Thoracic aorta (tissue), 2 donors: ENCODE data around the gene AK9. TPM values are rescaled to one million over a fixed set of nuclear protein-coding genes. Genes with fewer than 3 reads are reported as not detected.

ENCODE experiments used
- ATAC-seq: fragments of 150-250 bp; one replicate; pipeline ENCODE4 v1.8.0; 2017; ENCODE audit warnings: low read depth; ENCODE audit not compliant: insufficient number of reproducible peaks, low FRiP score
- DNase-seq: peaks from one replicate; pipeline ENCODE4 v3.0.0-alpha.2; 2020; ENCODE audit warnings: low spot score
- H3K27ac ChIP-seq, 2 donors: fragments of 200-600 bp; sonication (generic); 1 replicate in 1 of 2; 2 replicates in 1 of 2; pipeline ENCODE4 v1.5.1; 2016; ENCODE audit warnings: mild to moderate bottlenecking in 2 of 2, moderate library complexity in 2 of 2
- H3K27me3 ChIP-seq: fragments of 200-600 bp; sonication (generic); replicated peaks from 2 replicates; pipeline ENCODE4 v1.6.0; 2016; ENCODE audit warnings: mild to moderate bottlenecking; ENCODE audit not compliant: insufficient read depth
- H3K36me3 ChIP-seq: fragments of 200-600 bp; sonication (generic); one replicate; pipeline ENCODE4 v1.5.1; 2016
- H3K4me1 ChIP-seq, 2 donors: fragments of 200-600 bp; sonication (generic); 1 replicate in 1 of 2; 2 replicates in 1 of 2; pipeline versions ENCODE4 v1.5.1 to v1.6.0; 2016; ENCODE audit warnings: low read depth in 2 of 2, mild to moderate bottlenecking in 1 of 2; ENCODE audit not compliant: control insufficient read depth in 1 of 2
- H3K4me3 ChIP-seq: fragments of 200-600 bp; sonication (generic); 2 replicates; pipeline ENCODE4 v1.5.1; 2016; ENCODE audit warnings: mild to moderate bottlenecking
- H3K9me3 ChIP-seq: fragments of 200-600 bp; sonication (generic); 2 replicates; pipeline ENCODE4 v1.5.1; 2016
- CTCF ChIP-seq: fragments of 200-600 bp; sonication (generic); IDR thresholded peaks from one replicate; pipeline ENCODE4 v1.5.1; 2019; ENCODE audit warnings: antibody characterized with exemption
- total RNA-seq, 2 donors: library from RNA; depleted of rRNA; stranded (reverse); fragments of >200 nt; gene quantifications; one replicate each; pipeline versions ENCODE4 v1.1.0 to v1.2.3, GENCODE V29; 2016

Gene AK9
- total RNA-seq, 2 donors from 2014 or later, result 12.5 to 12.8 TPM

DNA sequence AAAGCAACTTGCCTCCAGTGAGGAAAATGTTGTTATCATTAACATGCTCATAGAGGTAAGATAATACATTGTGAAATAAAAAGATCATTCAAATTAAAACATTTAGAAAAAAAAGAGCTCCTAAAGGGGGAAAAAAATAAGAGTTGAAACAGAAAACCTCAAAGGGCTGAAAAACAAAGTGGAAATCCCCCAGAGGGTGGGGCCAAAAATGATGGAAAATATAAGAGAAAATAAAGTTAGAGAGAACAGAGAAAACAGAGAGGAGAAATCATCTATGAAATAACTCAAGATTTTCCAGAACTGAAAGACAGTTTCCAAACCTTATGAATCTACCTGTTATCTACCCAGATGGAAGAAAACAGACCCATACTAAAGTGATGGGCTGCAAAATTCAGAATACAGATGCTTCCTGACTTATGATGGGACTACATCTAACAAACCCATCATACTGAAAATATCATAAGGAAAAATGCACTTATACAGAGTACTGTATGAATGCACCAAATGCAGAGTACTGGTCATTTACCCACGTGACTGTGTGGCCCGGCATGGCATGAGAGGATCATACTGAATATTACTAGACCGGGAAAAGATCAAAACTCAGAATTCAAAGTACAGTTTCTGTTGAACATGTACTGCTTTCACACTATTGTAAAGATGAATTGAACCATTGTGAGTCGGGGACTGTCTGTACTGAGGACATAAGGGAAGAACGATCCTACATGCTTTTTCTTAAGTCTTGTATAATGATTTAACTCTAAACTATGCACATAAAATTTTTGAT, 212.0 kb downstream of the AK9 start:
- peaks cover 20% of the 10 kb centered on the region for H3K36me3 ChIP-seq

GRCh38 chr6:109478222-109478805, 212.7 kb downstream of the AK9 start:
- Histone ChIP-seq H3K4me3 (no peak overlapping the region), H3K4me1 (peaks cover 27 to 58% of the 10 kb centered on the region in 2 donors), H3K36me3 (peaks cover 26% of the 10 kb centered on the region), H3K27me3 (no peaks in the 10 kb centered on the region), H3K27ac (no peak overlapping the region), H3K9me3 (no peaks in the 10 kb centered on the region)
- ATAC-seq (no peak), DNase-seq (no peak)
- TF ChIP-seq CTCF, result no peak

More for the DNA sequence above, 212.0 kb downstream of the AK9 start:
- Histone ChIP-seq H3K27me3 (no peaks in the 10 kb centered on the region), H3K4me1 (peaks cover 27 to 62% of the 10 kb centered on the region in 2 donors), H3K4me3 (no peak overlapping the region), H3K9me3 (no peaks in the 10 kb centered on the region), H3K27ac (no peak overlapping the region)
- DNase-seq, result no peak
- no peak for ATAC-seq
- TF ChIP-seq CTCF, result no peak

- H3K4me1 ChIP-seq, result peaks cover 27 to 58% of the 10 kb centered on the region in 2 donors
- no peaks in the 10 kb centered on the region for H3K9me3 ChIP-seq
- no peak overlapping the region for H3K4me3 ChIP-seq
- TF ChIP-seq CTCF, result no peak
- DNase-seq, result no peak
- no peaks in the 10 kb centered on the region for H3K27me3 ChIP-seq
- H3K36me3 ChIP-seq, result peaks cover 29% of the 10 kb centered on the region
- no peak overlapping the region for H3K27ac ChIP-seq
- no peak for ATAC-seq
Measured at GRCh38 chr6:109477725-109478124, 213.3 kb downstream of the AK9 start.

- no peak for DNase-seq
- Histone ChIP-seq H3K4me3 (no peak overlapping the region), H3K27ac (no peak overlapping the region), H3K27me3 (no peaks in the 10 kb centered on the region), H3K9me3 (no peaks in the 10 kb centered on the region), H3K4me1 (peaks cover 27 to 58% of the 10 kb centered on the region in 2 donors), H3K36me3 (peaks cover 33% of the 10 kb centered on the region)
- ATAC-seq, result no peak
- no peak for TF ChIP-seq CTCF
Measured at GRCh38 chr6:109477184-109477583, 213.8 kb downstream of the AK9 start.

GRCh38 chr6:109475625-109476024, 215.4 kb downstream of the AK9 start:
- Histone ChIP-seq H3K27ac (no peak overlapping the region), H3K27me3 (no peaks in the 10 kb centered on the region), H3K36me3 (peaks cover 45% of the 10 kb centered on the region), H3K4me1 (peaks cover 11 to 42% of the 10 kb centered on the region in 2 donors), H3K9me3 (no peaks in the 10 kb centered on the region), H3K4me3 (no peak overlapping the region)
- no peak for DNase-seq
- no peak for TF ChIP-seq CTCF
- ATAC-seq, result no peak
